Measurements from ENCODE around the gene ELOVL2.
"Not testable (repeated sequence)": the region's sequence is repeated elsewhere in the genome, so short reads cannot be mapped to it uniquely, and the experiment has no call there.

Gene ELOVL2

DNA sequence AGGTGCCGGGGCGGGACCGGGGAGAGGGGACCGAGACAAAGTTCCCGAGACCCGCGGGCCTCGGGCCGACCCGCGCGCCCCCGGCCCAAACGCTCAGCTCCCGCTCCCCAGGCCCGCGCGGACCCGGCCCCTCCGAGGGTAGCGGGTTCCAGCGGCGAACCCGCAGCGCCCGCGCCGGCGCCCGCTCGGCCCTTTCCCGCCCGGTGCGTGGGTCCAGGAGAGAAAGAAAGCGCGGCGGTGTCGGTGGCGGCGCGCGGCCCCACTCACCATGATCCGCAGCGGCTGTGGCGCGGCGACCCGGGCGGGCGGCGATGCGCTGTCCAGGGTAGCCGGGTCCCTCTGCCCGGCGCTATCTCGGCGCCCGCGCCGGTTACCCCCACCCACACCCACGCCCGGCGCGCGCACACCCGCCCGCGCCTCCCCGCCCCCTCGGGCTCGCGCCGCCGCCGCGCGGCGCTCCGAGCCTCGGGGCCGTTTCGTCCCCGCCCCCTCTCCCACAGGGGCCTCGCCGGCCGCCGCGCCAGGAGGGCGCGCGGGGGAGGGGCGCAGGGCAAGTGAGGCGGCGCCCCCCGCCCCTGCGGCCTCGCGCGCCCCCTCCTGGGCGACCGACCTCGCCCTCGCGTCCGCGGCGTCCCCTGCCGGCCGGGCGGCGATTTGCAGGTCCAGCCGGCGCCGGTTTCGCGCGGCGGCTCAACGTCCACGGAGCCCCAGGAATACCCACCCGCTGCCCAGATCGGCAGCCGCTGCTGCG is at the start of gene ELOVL2:
ELOVL2 (minus strand) TSS at position 345 of the 751 bp plus-strand sequence; CDS start at position 270, 75 bp downstream.
- Histone ChIP-seq H3K9me3 (peaks cover 0 to 4% (median 0%) of the 10 kb centered on the region in 3 donors), H3K27me3 (peaks cover 0 to 67% of the 10 kb centered on the region in 2 donors), H3K4me3 (peak within 1 kb of the TSS; percentile 39 to 60), H3K27ac (no peak within 1 kb of the TSS), H3K36me3 (no peaks in the 10 kb centered on the region), H3K4me1 (peaks cover 0 to 14% (median 13%) of the 10 kb centered on the region in 4 donors)
- TF ChIP-seq, protein P1, sequence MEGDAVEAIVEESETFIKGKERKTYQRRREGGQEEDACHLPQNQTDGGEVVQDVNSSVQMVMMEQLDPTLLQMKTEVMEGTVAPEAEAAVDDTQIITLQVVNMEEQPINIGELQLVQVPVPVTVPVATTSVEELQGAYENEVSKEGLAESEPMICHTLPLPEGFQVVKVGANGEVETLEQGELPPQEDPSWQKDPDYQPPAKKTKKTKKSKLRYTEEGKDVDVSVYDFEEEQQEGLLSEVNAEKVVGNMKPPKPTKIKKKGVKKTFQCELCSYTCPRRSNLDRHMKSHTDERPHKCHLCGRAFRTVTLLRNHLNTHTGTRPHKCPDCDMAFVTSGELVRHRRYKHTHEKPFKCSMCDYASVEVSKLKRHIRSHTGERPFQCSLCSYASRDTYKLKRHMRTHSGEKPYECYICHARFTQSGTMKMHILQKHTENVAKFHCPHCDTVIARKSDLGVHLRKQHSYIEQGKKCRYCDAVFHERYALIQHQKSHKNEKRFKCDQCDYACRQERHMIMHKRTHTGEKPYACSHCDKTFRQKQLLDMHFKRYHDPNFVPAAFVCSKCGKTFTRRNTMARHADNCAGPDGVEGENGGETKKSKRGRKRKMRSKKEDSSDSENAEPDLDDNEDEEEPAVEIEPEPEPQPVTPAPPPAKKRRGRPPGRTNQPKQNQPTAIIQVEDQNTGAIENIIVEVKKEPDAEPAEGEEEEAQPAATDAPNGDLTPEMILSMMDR (IDR thresholded peaks at IDR 0.05) = peak in 1 of 2 experiments; percentile 21
- DNase-seq = no peak
- intact Hi-C loops (cut with DNase I; ENCODE audit: low total_unique reads) = no loop called here

DNA sequence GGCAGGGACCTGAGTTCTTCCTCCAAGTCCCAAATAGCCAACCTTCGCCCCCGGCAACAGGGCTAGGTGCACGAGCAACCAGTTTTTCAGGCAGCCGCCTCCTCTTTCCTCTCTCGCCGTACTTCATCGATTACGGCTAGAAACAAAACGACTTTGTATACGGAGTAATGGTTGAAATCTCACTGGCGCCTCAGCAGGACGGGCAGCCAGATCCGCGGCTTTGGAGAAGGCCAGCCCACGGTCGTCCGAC is 49.2 kb upstream of the ELOVL2 start:
- peak overlapping the region; percentile 83 to 99 for H3K4me3 ChIP-seq
- peaks cover 0 to 17% (median 7%) of the 10 kb centered on the region in 4 donors for H3K4me1 ChIP-seq
- peak overlapping the region; percentile 97 to 99 for H3K27ac ChIP-seq
- H3K27me3 ChIP-seq = no peaks in the 10 kb centered on the region
- intact Hi-C loops (cut with DNase I; ENCODE audit: low total_unique reads) = no loop called here
- H3K9me3 ChIP-seq = no peaks in the 10 kb centered on the region
- DNase-seq = no peak
- TF ChIP-seq, protein P1 (IDR thresholded peaks at IDR 0.05) = no peak
- no peaks in the 10 kb centered on the region for H3K36me3 ChIP-seq

GRCh38 chr6:11092668-11093375 is 48.7 kb upstream of the ELOVL2 start:
- Histone ChIP-seq H3K9me3 (no peaks in the 10 kb centered on the region), H3K27ac (peak overlapping the region; percentile 97 to 99), H3K4me3 (peak overlapping the region; percentile 83 to 99), H3K4me1 (peaks cover 0 to 17% (median 7%) of the 10 kb centered on the region in 4 donors), H3K36me3 (no peaks in the 10 kb centered on the region), H3K27me3 (no peaks in the 10 kb centered on the region)
- peak in 1 of 2 donors; percentile 30 for DNase-seq
- TF ChIP-seq, protein P1 (IDR thresholded peaks at IDR 0.05) = no peak
- intact Hi-C loops (cut with DNase I; ENCODE audit: low total_unique reads) = no loop called here

GRCh38 chr6:11091141-11091540 is 47.0 kb upstream of the ELOVL2 start:
- H3K9me3 ChIP-seq; H3K27me3 ChIP-seq; H3K36me3 ChIP-seq; H3K27ac ChIP-seq; intact Hi-C loops (cut with DNase I; ENCODE audit: low total_unique reads); H3K4me3 ChIP-seq; DNase-seq: not testable (repeated sequence)
- H3K4me1 ChIP-seq = peaks cover 0 to 14% (median 7%) of the 10 kb centered on the region in 4 donors

DNA sequence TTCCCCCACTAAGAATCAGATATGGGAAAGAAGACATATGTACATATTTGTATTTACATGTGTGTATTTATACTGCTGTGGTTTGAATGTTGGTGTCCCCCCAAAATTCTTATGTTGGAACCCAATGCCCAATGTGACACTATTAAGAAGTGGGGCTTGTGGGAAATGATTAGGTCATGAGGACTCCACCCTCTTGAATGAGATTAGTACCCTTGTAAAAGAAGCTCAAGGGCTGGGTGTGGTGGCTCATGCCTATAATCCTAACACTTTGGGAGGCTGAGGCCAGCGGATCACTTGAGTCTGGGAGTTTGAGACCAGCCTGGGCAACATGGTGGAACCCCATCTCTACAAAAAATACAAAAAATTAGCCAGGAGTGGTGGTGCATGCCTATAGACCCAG is 45.6 kb upstream of the ELOVL2 start:
- intact Hi-C loops (cut with DNase I; ENCODE audit: low total_unique reads) = no loop called here
- Histone ChIP-seq H3K9me3 (no peaks in the 10 kb centered on the region), H3K4me1 (peaks cover 0 to 6% (median 3%) of the 10 kb centered on the region in 4 donors), H3K36me3 (no peaks in the 10 kb centered on the region), H3K27ac (no peak overlapping the region), H3K4me3 (no peak overlapping the region), H3K27me3 (no peaks in the 10 kb centered on the region)
- DNase-seq = no peak
- TF ChIP-seq, protein P1 (IDR thresholded peaks at IDR 0.05) = no peak

DNA sequence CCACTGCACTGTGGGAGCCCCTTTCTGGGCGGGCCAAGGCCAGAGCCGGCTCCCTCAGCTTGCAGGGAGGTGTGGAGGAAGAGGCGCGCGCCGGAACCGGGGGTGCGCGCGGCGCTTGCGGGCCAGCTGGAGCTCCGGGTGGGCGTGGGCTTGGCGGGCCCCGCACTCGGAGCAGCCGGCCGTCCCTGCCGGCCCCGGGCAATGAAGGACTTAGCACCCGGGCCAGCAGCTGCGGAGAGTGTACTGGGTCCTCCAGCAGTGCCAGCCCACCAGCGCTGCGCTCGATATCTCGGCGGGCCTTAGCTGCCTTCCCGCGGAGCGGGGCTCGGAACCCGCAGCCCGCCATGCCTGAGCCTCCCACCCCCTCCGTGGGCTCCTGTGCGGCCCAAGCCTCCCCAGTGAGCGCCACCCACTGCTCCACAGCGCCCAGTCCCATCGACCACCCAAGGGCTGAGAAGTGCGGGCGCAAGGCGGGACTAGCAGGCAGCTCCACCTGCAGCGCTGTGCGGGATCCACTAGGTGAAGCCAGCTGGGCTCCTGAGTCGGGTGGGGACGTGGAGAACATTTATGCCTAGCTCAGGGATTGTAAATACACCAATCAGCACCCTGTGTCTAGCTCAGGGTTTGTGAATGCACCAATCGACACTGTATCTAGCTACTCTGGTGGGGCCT is 43.2 kb upstream of the ELOVL2 start:
- H3K9me3 ChIP-seq; DNase-seq; H3K36me3 ChIP-seq; H3K4me1 ChIP-seq; H3K27me3 ChIP-seq; H3K27ac ChIP-seq; intact Hi-C loops (cut with DNase I; ENCODE audit: low total_unique reads); H3K4me3 ChIP-seq: not testable (repeated sequence)

Data from tibial artery (tissue), 4 donors.